K562 treated with DMSO at 1 percent for 48 hours (cell line): ENCODE data around the gene TEX29. TPM values are rescaled to one million over a fixed set of nuclear protein-coding genes. Genes with fewer than 3 reads are reported as not detected.

ENCODE experiments used
- total RNA-seq: library from RNA; unstranded; fragments of 300-600 nt; gene quantifications from 2 replicates; pipeline ENCODE4 v1.2.3, GENCODE V29; 2022; ENCODE audit warnings: low replicate concordance; ENCODE audit errors: extremely low read depth

TEX29 gene
- not detected in 2 replicates for total RNA-seq

DNA sequence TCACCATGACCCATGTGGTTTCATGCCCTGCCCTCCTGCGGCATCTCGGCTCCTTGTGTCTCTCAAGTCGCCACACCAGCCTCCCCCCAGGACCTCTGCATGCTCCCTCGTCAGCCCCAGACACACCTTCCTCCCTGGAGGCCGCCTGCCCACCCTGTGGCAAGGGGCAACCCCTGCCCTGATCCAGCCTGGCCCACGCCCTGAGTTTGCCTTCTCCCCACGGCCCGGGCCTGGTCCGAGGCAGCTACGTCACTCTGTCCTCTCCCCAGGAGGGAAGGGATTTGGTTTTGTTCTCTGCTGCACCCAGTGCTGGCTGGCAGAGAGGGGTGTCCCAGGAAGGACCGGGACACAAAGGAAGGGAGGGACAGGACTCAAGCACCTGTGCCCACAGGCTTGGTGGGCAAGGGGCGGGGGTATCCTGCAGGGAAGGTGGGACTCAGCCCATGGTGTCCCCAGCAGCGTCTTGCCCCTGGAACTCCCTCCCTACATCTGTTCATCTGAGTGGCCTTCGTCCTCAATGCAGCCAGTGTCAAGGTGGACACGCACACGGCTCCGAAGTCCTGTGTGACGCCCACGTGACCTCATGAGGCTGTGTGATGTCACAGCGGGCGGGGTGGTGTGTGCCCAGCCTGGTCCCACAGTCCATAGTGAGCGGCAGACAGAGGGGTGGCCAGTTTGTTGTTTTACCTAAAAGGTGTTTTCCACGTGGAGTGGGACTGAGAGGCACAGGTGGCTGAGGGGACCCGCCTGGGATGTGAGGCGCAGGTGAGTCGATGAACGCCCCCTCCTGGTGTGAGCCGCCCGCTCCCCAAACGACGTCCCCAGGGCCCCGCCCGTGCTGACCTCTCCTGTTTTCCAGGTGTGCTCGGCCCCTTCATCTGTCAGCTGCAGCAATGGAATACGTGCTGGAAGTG lies at the start of gene TEX29:
Gene TEX29, plus strand, starts transcription at position 645 of the 914 bp plus-strand sequence. Its CDS starts 249 bp downstream, at position 894.

Other genes starting within 250 kb of the TEX29 start
- not detected in 2 replicates for gene ARHGEF7, start 205.3 kb upstream of the TEX29 start, total RNA-seq